Measurements from ENCODE around the gene STX19. TPM values are rescaled to one million over a fixed set of nuclear protein-coding genes. Genes with fewer than 3 reads are reported as not detected.

STX19 gene
- polyA plus RNA-seq, 1 experiment, result not detected

DNA sequence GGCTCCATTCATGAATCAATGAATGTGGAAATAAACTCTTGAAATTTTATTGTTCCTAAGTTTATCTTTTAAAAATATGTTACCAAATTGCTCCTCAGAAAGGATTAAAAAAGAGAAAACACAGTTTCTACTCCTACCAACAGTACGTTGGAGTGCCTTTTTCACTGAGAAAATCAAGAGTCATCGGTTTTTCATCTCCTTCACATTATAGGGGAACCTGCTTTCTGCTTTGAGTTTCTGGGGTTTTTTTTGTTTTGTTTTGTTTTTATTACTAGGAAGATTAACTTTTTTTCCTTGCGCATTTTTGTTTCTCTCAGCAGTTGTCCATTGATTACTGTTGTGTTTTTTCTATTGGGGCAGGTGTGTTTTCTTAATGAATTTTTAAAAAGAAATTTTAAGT lies 45.0 kb downstream of the STX19 start:
- no peaks in the 10 kb centered on the region for H3K36me3 ChIP-seq (ENCODE audit: control insufficient read depth, insufficient read depth, low read length)
- POLR2A ChIA-PET, result no interaction called here
- no peaks in the 10 kb centered on the region for H3K27me3 ChIP-seq (ENCODE audit: control insufficient read depth, insufficient read depth, low read length)
- TF ChIP-seq, protein P1, sequence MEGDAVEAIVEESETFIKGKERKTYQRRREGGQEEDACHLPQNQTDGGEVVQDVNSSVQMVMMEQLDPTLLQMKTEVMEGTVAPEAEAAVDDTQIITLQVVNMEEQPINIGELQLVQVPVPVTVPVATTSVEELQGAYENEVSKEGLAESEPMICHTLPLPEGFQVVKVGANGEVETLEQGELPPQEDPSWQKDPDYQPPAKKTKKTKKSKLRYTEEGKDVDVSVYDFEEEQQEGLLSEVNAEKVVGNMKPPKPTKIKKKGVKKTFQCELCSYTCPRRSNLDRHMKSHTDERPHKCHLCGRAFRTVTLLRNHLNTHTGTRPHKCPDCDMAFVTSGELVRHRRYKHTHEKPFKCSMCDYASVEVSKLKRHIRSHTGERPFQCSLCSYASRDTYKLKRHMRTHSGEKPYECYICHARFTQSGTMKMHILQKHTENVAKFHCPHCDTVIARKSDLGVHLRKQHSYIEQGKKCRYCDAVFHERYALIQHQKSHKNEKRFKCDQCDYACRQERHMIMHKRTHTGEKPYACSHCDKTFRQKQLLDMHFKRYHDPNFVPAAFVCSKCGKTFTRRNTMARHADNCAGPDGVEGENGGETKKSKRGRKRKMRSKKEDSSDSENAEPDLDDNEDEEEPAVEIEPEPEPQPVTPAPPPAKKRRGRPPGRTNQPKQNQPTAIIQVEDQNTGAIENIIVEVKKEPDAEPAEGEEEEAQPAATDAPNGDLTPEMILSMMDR (IDR thresholded peaks at IDR 0.05; ENCODE audit: insufficient read depth, low read depth, low read length), result no peak
- DNase-seq (ENCODE audit: low read depth), result no peak
- no peak overlapping the region for H3K4me3 ChIP-seq (ENCODE audit: low read depth, low read length)
- CTCF ChIA-PET, result no interaction called here

DNA sequence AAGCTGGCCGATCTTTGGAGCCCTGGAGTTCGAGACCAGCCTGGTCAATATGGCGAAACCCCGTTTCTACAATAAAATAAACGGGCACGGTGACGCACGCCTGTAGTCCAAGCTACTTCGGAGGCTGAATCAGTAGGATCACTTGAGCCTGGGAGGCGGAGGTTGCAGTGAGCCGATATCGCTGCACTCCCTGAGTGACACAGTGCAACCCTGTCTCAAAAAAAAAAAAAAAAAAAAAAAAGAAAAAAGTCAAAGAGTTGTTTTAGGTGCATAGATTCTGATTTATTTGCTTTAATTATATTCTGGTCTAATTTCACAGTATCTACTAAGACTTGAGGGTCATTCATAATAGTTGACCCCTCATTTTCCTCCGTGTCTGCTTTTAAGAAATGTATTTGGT lies 46.7 kb downstream of the STX19 start:
- ChIA-PET POLR2A (no interaction called here), CTCF (interaction anchor here (0.8 kb wide), 1 partner anchor 33 kb away, joined by 3 read pairs; no protein-coding TSS in a partner anchor)
- no peak overlapping the region for H3K4me3 ChIP-seq (ENCODE audit: low read depth, low read length)
- no peaks in the 10 kb centered on the region for H3K36me3 ChIP-seq (ENCODE audit: control insufficient read depth, insufficient read depth, low read length)
- H3K27me3 ChIP-seq (ENCODE audit: control insufficient read depth, insufficient read depth, low read length), result no peaks in the 10 kb centered on the region
- TF ChIP-seq, protein P1 (IDR thresholded peaks at IDR 0.05; ENCODE audit: insufficient read depth, low read depth, low read length), result no peak
- DNase-seq (ENCODE audit: low read depth), result no peak

DNA sequence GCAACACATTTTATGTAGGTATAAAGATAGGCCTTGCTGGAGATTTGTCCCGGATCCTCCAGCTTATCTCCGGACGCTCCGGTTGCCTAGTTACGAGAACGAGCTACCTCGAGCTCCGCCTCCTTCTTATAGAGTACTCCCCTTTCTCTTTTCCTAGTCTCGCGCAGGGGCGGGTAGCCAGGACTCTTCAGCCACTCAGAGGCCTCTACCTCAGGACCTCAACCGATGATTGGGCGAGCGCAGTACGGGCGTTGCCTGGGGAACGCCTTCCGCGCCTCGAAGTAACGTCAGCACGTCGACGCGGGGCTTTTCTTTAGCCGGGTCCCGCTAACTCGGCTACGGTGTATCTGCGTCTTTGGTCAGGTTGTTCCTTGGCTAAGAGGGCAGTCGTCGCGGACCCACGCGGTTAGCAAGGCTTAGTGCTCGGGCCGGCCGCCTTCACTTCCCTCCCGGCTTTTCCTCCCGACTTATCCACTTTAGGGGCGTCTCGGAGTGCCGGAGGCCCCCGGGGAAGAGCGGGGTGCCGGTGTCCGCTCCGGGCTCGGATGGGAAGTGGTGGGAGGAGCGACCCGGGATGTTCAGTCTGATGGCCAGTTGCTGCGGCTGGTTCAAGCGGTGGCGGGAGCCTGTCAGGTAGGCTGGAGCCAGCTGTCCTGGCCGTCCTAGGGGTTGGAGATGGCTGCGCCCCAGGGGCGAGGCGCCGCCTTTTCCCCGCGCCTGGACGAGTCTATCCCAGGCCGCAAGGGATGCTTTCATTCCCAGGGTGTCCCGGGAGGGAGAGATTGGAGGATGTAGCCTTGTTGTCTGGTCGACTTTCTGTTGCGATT lies 48.3 kb downstream of the STX19 start, which contains the start of gene ARL13B:
Gene ARL13B (plus strand): TSS at position 306 of the 827 bp plus-strand sequence. CDS start 269 bp downstream, at position 575.
- TF ChIP-seq, protein P1 (IDR thresholded peaks at IDR 0.05; ENCODE audit: insufficient read depth, low read depth, low read length), result no peak
- POLR2A ChIA-PET, result no interaction called here
- no peaks in the 10 kb centered on the region for H3K36me3 ChIP-seq (ENCODE audit: control insufficient read depth, insufficient read depth, low read length)
- H3K27me3 ChIP-seq (ENCODE audit: control insufficient read depth, insufficient read depth, low read length), result no peaks in the 10 kb centered on the region
- peak within 1 kb of the TSS; percentile 79 for H3K4me3 ChIP-seq (ENCODE audit: low read depth, low read length)
- peak; percentile 97 for DNase-seq (ENCODE audit: low read depth)
- CTCF ChIA-PET, result interaction anchor here (2.0 kb wide), 1 partner anchor 13 kb away, joined by 4 read pairs; no protein-coding TSS in a partner anchor

DNA sequence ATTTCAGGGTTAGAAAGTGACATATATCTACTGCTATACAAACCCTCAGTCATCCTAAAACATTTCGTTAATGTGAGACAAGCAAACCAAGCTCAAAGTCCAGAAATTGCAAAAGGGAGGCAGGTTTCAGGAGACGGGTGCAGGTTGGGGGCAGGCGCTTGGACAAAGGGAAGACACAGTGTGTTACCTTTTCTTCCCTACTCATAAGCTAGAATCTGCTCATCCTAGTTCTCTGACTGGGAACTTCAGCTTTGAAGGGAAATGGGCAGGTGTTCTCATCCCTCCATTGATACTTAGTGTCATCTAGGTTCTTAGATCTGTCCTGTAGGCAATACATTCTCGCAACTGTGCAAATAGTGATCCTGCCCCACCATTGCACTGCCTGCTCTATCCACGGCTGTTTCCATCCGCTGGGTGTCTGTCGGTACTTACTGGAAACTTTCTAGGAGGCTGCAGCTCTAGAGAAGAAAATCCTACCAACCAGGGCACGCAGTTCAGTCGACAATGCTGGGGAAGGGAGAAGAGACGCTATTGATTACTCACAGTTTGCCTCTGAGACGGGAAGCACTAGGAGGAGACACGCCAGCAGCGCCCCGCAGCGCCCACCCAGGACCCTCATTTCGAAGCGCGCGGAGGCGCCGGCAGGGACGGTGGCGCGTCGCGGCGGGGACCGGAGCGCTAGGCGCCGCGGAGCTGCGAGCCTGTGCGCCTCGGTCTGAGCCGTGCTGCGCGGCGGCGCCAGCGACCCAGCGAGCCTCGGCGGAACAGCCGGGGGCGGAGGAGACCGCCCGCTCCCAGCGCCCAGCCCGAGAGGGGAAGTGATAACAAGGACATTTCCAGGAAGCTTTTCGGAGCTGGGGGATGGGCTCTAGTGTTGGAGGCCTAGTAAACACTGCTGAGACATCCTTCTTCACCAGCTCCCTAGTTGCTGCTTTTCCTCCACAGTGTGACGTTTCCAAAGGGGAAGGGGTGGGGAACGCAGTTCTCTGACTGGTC lies 55.0 kb downstream of the STX19 start, which contains the start of gene PROS1:
Gene PROS1 (minus strand): TSS at position 766 of the 996 bp plus-strand sequence. CDS start 147 bp downstream, at position 619.
- no peaks in the 10 kb centered on the region for H3K27me3 ChIP-seq (ENCODE audit: control insufficient read depth, insufficient read depth, low read length)
- TF ChIP-seq, protein P1 (IDR thresholded peaks at IDR 0.05; ENCODE audit: insufficient read depth, low read depth, low read length), result no peak
- CTCF ChIA-PET, result interaction anchor here (0.9 kb wide), 1 partner anchor 31 kb away, joined by 3 read pairs; no protein-coding TSS in a partner anchor
- POLR2A ChIA-PET, result no interaction called here
- peak within 1 kb of the TSS; percentile 53 for H3K4me3 ChIP-seq (ENCODE audit: low read depth, low read length)
- no peak for DNase-seq (ENCODE audit: low read depth)
- H3K36me3 ChIP-seq (ENCODE audit: control insufficient read depth, insufficient read depth, low read length), result no peaks in the 10 kb centered on the region
